Activated CD8-positive, alpha-beta T cell treated with anti-CD3 and anti-CD28 coated beads for 36 hours (primary cell): ENCODE data around the gene GLIPR1L2. TPM values are rescaled to one million over a fixed set of nuclear protein-coding genes. Genes with fewer than 3 reads are reported as not detected.

ENCODE experiments used
- ATAC-seq: fragments of 200-7000 bp; cut with Tn5 transposase; one replicate; pipeline ENCODE4 v1.10.0; 2021; ENCODE audit warnings: mild to moderate bottlenecking, moderate library complexity
- CTCF ChIA-PET: fragments of 350-600 bp; sonication (Branson Sonifier 250); formaldehyde crosslinking; loops from one replicate; lab custom pipeline; 2021; ENCODE audit warnings: antibody characterized with exemption; lab: Charles Lee
- POLR2A ChIA-PET: fragments of 350-600 bp; sonication (Branson Sonifier 250); formaldehyde crosslinking; loops from one replicate; lab custom pipeline; 2021; ENCODE audit warnings: antibody characterized with exemption; lab: Charles Lee
- DNase-seq: peaks from one replicate; pipeline ENCODE4 v3.0.0-alpha.2; 2020
- H3K27ac Mint-ChIP-seq: one replicate; pipeline ENCODE4 v1.8.0; 2021; ENCODE audit warnings: mild to moderate bottlenecking, mixed read lengths
- H3K27me3 Mint-ChIP-seq: one replicate; pipeline ENCODE4 v1.8.0; 2021; ENCODE audit warnings: mixed read lengths
- H3K36me3 Mint-ChIP-seq: one replicate; pipeline ENCODE4 v1.8.0; 2021; ENCODE audit warnings: low read depth, mixed read lengths
- H3K4me1 Mint-ChIP-seq: one replicate; pipeline ENCODE4 v1.8.0; 2021; ENCODE audit warnings: low read depth, mixed read lengths
- H3K4me3 Mint-ChIP-seq: one replicate; pipeline ENCODE4 v1.8.0; 2021; ENCODE audit warnings: mild to moderate bottlenecking, moderate library complexity, mixed read lengths
- H3K9me3 Mint-ChIP-seq: one replicate; pipeline ENCODE4 v1.8.0; 2021; ENCODE audit warnings: mixed read lengths
- CTCF ChIP-seq: fragments of 200-600 bp; IDR thresholded peaks from one replicate; pipeline ENCODE4 v1.8.0; 2022; ENCODE audit warnings: antibody characterized with exemption, mild to moderate bottlenecking
- intact Hi-C: fragments of 100-400 bp; cut with micrococcal nuclease; formaldehyde crosslinking; loops from one replicate; pipeline ENCODE4 v1.10.0; 2022
- total RNA-seq, 2 experiments: library from RNA; stranded (reverse); gene quantifications; one replicate each; pipeline ENCODE4 v1.2.3, GENCODE V29; 2021

The GLIPR1L2 gene
- total RNA-seq, 2 experiments from 2014 or later = 0.27 to 0.43 TPM

GRCh38 chr12:75366629-75367028, 24.3 kb upstream of the GLIPR1L2 start:
- DNase-seq (no peak), ATAC-seq (peak; percentile 58)
- ChIA-PET POLR2A (no interaction called here), CTCF (interaction anchor here (0.8 to 1.6 kb wide), 3 partner anchors 34 to 118 kb away, joined by 3 to 5 read pairs (median 3); no protein-coding TSS in a partner anchor)
- Mint-ChIP-seq H3K27ac (no peak overlapping the region), H3K36me3 (no peaks in the 10 kb centered on the region), H3K4me1 (peaks cover 10% of the 10 kb centered on the region), H3K27me3 (no peaks in the 10 kb centered on the region), H3K4me3 (no peak overlapping the region), H3K9me3 (no peaks in the 10 kb centered on the region)
- intact Hi-C loops = no loop called here
- no peak for TF ChIP-seq CTCF

GRCh38 chr12:75374971-75375370, 15.9 kb upstream of the GLIPR1L2 start:
- Mint-ChIP-seq H3K4me1 (no peaks in the 10 kb centered on the region), H3K4me3 (no peak overlapping the region)

GRCh38 chr12:75378354-75378753, 12.5 kb upstream of the GLIPR1L2 start:
- Mint-ChIP-seq H3K4me3 (no peak overlapping the region), H3K27ac (no peak overlapping the region), H3K4me1 (no peaks in the 10 kb centered on the region), H3K27me3 (no peaks in the 10 kb centered on the region), H3K36me3 (peaks cover 2% of the 10 kb centered on the region), H3K9me3 (no peaks in the 10 kb centered on the region)
- DNase-seq = no peak
- no peak for ATAC-seq
- no peak for TF ChIP-seq CTCF
- intact Hi-C loops = no loop called here
- CTCF ChIA-PET = no interaction called here
- POLR2A ChIA-PET = no interaction called here

More at GRCh38 chr12:75374971-75375370, 15.9 kb upstream of the GLIPR1L2 start:
- ChIA-PET CTCF (no interaction called here), POLR2A (no interaction called here)
- peaks cover 2% of the 10 kb centered on the region for H3K36me3 Mint-ChIP-seq
- intact Hi-C loops = no loop called here
- no peak for TF ChIP-seq CTCF
- no peaks in the 10 kb centered on the region for H3K27me3 Mint-ChIP-seq
- no peak for ATAC-seq
- no peak for DNase-seq
- no peak overlapping the region for H3K27ac Mint-ChIP-seq
- H3K9me3 Mint-ChIP-seq = no peaks in the 10 kb centered on the region

GRCh38 chr12:75389061-75389460, 1.8 kb upstream of the GLIPR1L2 start:
- Mint-ChIP-seq H3K27me3 (no peaks in the 10 kb centered on the region), H3K36me3 (no peaks in the 10 kb centered on the region), H3K4me3 (peak overlapping the region; percentile 87), H3K9me3 (peaks cover 4% of the 10 kb centered on the region), H3K27ac (peak overlapping the region; percentile 95), H3K4me1 (peaks cover 32% of the 10 kb centered on the region)
- CTCF ChIA-PET = interaction anchor here (1.2 to 3.4 kb wide), 4 partner anchors 20 to 138 kb away, joined by 3 to 13 read pairs (median 8); partner anchors contain the start of gene GLIPR1
- DNase-seq (no peak), ATAC-seq (no peak)
- POLR2A ChIA-PET = interaction anchor here (1.2 kb wide), 1 partner anchor 122 kb away, joined by 4 read pairs; the partner anchor contains the start of gene KRR1
- no peak for TF ChIP-seq CTCF
- intact Hi-C loops = no loop called here

GRCh38 chr12:75389706-75390105, 1.2 kb upstream of the GLIPR1L2 start:
- ATAC-seq (no peak), DNase-seq (no peak)
- Mint-ChIP-seq H3K36me3 (no peaks in the 10 kb centered on the region), H3K4me3 (peak overlapping the region; percentile 87), H3K27ac (peak overlapping the region; percentile 95), H3K9me3 (peaks cover 4% of the 10 kb centered on the region), H3K27me3 (no peaks in the 10 kb centered on the region), H3K4me1 (peaks cover 32% of the 10 kb centered on the region)
- POLR2A ChIA-PET = interaction anchor here (0.6 to 1.2 kb wide), 2 partner anchors 113 to 122 kb away, joined by 3 to 4 read pairs; partner anchors contain the start of gene KRR1
- CTCF ChIA-PET = interaction anchor here (1.6 to 3.4 kb wide), 5 partner anchors 55 to 137 kb away, joined by 3 to 13 read pairs (median 12); partner anchors contain the start of genes GLIPR1 and GLIPR1L1
- no peak for TF ChIP-seq CTCF
- intact Hi-C loops = loop anchor here (5.0 kb wide), 3 partner anchors 42 to 118 kb away; partner anchors contain the start of gene GLIPR1
